Spinal cord (tissue), 10 donors: ENCODE results near the gene NAV3. TPM values are rescaled to one million over a fixed set of nuclear protein-coding genes. Genes with fewer than 3 reads are reported as not detected.
A peak's percentile ranks its signal among the peaks of the same experiment; 100 is the strongest.

Experiments used
- DNase-seq, 6 donors: peaks; one replicate each; pipeline versions ENCODE4 v3.0.0 to v3.0.0-alpha.2; 2013 to 2015; ENCODE audit warnings: low spot score in 6 of 6, low read depth in 4 of 6
- H3K27ac ChIP-seq: one replicate; pipeline ENCODE4 v1.5.1; 2013; ENCODE audit warnings: low read depth, low read length, control low read depth
- H3K27me3 ChIP-seq: one replicate; pipeline ENCODE4 v1.6.1; 2013; ENCODE audit warnings: low read length; ENCODE audit not compliant: control insufficient read depth, insufficient read depth
- H3K36me3 ChIP-seq: one replicate; pipeline ENCODE4 v1.6.1; 2013; ENCODE audit warnings: low read length; ENCODE audit not compliant: control insufficient read depth, insufficient read depth
- H3K4me1 ChIP-seq: one replicate; pipeline ENCODE4 v1.6.1; 2013; ENCODE audit warnings: low read length; ENCODE audit not compliant: control insufficient read depth, insufficient read depth
- H3K4me3 ChIP-seq: one replicate; pipeline ENCODE4 v1.5.1; 2013; ENCODE audit warnings: low read depth, low read length, control low read depth
- H3K9me3 ChIP-seq: one replicate; pipeline ENCODE4 v1.6.1; 2013; ENCODE audit warnings: low read length; ENCODE audit not compliant: control insufficient read depth, insufficient read depth
- WGBS: methylation state at CpG from one replicate; pipeline ENCODE4 v1.1.5; 2013; ENCODE audit warnings: missing lambda C conversion rate; ENCODE audit not compliant: insufficient coverage; 5-methylcytosine and 5-hydroxymethylcytosine counted together
- polyA plus RNA-seq, 2 donors: library from polyadenylated mRNA; unstranded; fragments of 120-200 nt; gene quantifications; one replicate each; pipeline ENCODE4 v1.2.1, GENCODE V29; 2013; ENCODE audit not compliant: insufficient read length in 2 of 2
- total RNA-seq, 2 donors: library from RNA; depleted of rRNA in 1 of 2; stranded (reverse); fragments of 120-200 nt in 1 of 2; fragments of >200 nt in 1 of 2; gene quantifications; one replicate each; pipeline versions ENCODE4 v1.2.3 to v1.2.4, GENCODE V29; 2013 to 2014
- donor health status: healthy.

Gene NAV3
- total and polyA plus RNA-seq, 4 donors = 28.9 to 96.3 (median 47.1) TPM

GRCh38 chr12:78038541-78038940 is 207.8 kb downstream of the NAV3 start:
- no peaks in the 10 kb centered on the region for H3K27me3 ChIP-seq
- H3K27ac ChIP-seq = no peak overlapping the region
- WGBS = 60% methylated on average over 1 of the region's 1 CpG
- DNase-seq = peak in 2 of 6 donors; percentile 20 to 40
- H3K4me1 ChIP-seq = peaks cover 4% of the 10 kb centered on the region
- peak overlapping the region; percentile 28 for H3K4me3 ChIP-seq
- no peaks in the 10 kb centered on the region for H3K9me3 ChIP-seq
- H3K36me3 ChIP-seq = no peaks in the 10 kb centered on the region

- H3K9me3 ChIP-seq = no peaks in the 10 kb centered on the region
- peaks cover 4% of the 10 kb centered on the region for H3K4me1 ChIP-seq
- H3K36me3 ChIP-seq = no peaks in the 10 kb centered on the region
- H3K4me3 ChIP-seq = peak overlapping the region; percentile 28
- WGBS = no CpG with 5 or more reads among the region's 4 CpGs
- no peak overlapping the region for H3K27ac ChIP-seq
- H3K27me3 ChIP-seq = no peaks in the 10 kb centered on the region
- peak in 1 of 6 donors; percentile 38 for DNase-seq
Observed at GRCh38 chr12:78038986-78039385, 208.3 kb downstream of the NAV3 start.

- H3K27me3 ChIP-seq = no peaks in the 10 kb centered on the region
- DNase-seq = peak in 1 of 6 donors; percentile 7
- no peaks in the 10 kb centered on the region for H3K9me3 ChIP-seq
- H3K4me3 ChIP-seq = no peak overlapping the region
- H3K4me1 ChIP-seq = peaks cover 4% of the 10 kb centered on the region
- 42% methylated on average over 1 of the region's 1 CpG for whole genome bisulfite sequencing
- H3K36me3 ChIP-seq = no peaks in the 10 kb centered on the region
- no peak overlapping the region for H3K27ac ChIP-seq
Observed at GRCh38 chr12:78040111-78040510, 209.4 kb downstream of the NAV3 start.

GRCh38 chr12:78050790-78051189 is 220.1 kb downstream of the NAV3 start:
- Histone ChIP-seq H3K4me1 (no peaks in the 10 kb centered on the region), H3K27me3 (no peaks in the 10 kb centered on the region), H3K9me3 (no peaks in the 10 kb centered on the region), H3K4me3 (no peak overlapping the region), H3K27ac (no peak overlapping the region), H3K36me3 (peaks cover 7% of the 10 kb centered on the region)
- WGBS = 93% methylated on average over 4 of the region's 12 CpGs
- no peak for DNase-seq

GRCh38 chr12:78055545-78055944 is 224.9 kb downstream of the NAV3 start:
- Histone ChIP-seq H3K36me3 (peaks cover 4% of the 10 kb centered on the region), H3K27ac (no peak overlapping the region), H3K4me1 (no peaks in the 10 kb centered on the region), H3K27me3 (no peaks in the 10 kb centered on the region), H3K9me3 (no peaks in the 10 kb centered on the region), H3K4me3 (no peak overlapping the region)
- no peak for DNase-seq

GRCh38 chr12:78057075-78057474 is 226.4 kb downstream of the NAV3 start:
- DNase-seq = no peak
- Histone ChIP-seq H3K4me1 (no peaks in the 10 kb centered on the region), H3K27me3 (no peaks in the 10 kb centered on the region), H3K9me3 (no peaks in the 10 kb centered on the region), H3K27ac (no peak overlapping the region), H3K36me3 (no peaks in the 10 kb centered on the region), H3K4me3 (no peak overlapping the region)
- no CpG with 5 or more reads among the region's 1 CpG for WGBS

- no peak for DNase-seq
- no peaks in the 10 kb centered on the region for H3K36me3 ChIP-seq
- H3K27me3 ChIP-seq = no peaks in the 10 kb centered on the region
- no peaks in the 10 kb centered on the region for H3K4me1 ChIP-seq
- no peak overlapping the region for H3K4me3 ChIP-seq
- no peaks in the 10 kb centered on the region for H3K9me3 ChIP-seq
- WGBS = no CpG with 5 or more reads among the region's 1 CpG
- no peak overlapping the region for H3K27ac ChIP-seq
Observed at GRCh38 chr12:78060186-78060585, 229.5 kb downstream of the NAV3 start.

- Histone ChIP-seq H3K36me3 (no peaks in the 10 kb centered on the region), H3K4me1 (no peaks in the 10 kb centered on the region)
Observed at GRCh38 chr12:78062786-78063185, 232.1 kb downstream of the NAV3 start.

GRCh38 chr12:78081590-78082314 is 251.1 kb downstream of the NAV3 start:
- DNase-seq = no peak
- Histone ChIP-seq H3K4me1 (no peaks in the 10 kb centered on the region), H3K9me3 (no peaks in the 10 kb centered on the region), H3K27ac (no peak overlapping the region), H3K27me3 (no peaks in the 10 kb centered on the region), H3K4me3 (no peak overlapping the region), H3K36me3 (no peaks in the 10 kb centered on the region)
- WGBS = 100% methylated on average over 2 of the region's 5 CpGs

More at GRCh38 chr12:78062786-78063185, 232.1 kb downstream of the NAV3 start:
- Histone ChIP-seq H3K27me3 (no peaks in the 10 kb centered on the region), H3K9me3 (no peaks in the 10 kb centered on the region), H3K4me3 (no peak overlapping the region), H3K27ac (no peak overlapping the region)
- DNase-seq = no peak

- no peak overlapping the region for H3K27ac ChIP-seq
- WGBS = 100% methylated on average over 1 of the region's 4 CpGs
- no peak for DNase-seq
Observed at GRCh38 chr12:78085542-78086182, 255.0 kb downstream of the NAV3 start.

More at GRCh38 chr12:78085542-78086182, 255.0 kb downstream of the NAV3 start:
- no peaks in the 10 kb centered on the region for H3K9me3 ChIP-seq
- H3K4me1 ChIP-seq = no peaks in the 10 kb centered on the region
- H3K4me3 ChIP-seq = no peak overlapping the region
- no peaks in the 10 kb centered on the region for H3K36me3 ChIP-seq
- no peaks in the 10 kb centered on the region for H3K27me3 ChIP-seq
